Renal cortical epithelial cell (primary cell): ENCODE data around the gene CDYL. TPM values are rescaled to one million over a fixed set of nuclear protein-coding genes. Genes with fewer than 3 reads are reported as not detected.

Experiments
- DNase-seq: peaks from one replicate; pipeline ENCODE4 v3.0.0-alpha.2; 2011; ENCODE audit warnings: low read depth
- total RNA-seq: library from RNA; depleted of rRNA; stranded (reverse); fragments of >200 nt; gene quantifications from 2 replicates; pipeline ENCODE4 v1.2.3, GENCODE V29; 2014

CDYL gene
- total RNA-seq, 1 donor from 2014 or later, result 25.2 TPM

DNA sequence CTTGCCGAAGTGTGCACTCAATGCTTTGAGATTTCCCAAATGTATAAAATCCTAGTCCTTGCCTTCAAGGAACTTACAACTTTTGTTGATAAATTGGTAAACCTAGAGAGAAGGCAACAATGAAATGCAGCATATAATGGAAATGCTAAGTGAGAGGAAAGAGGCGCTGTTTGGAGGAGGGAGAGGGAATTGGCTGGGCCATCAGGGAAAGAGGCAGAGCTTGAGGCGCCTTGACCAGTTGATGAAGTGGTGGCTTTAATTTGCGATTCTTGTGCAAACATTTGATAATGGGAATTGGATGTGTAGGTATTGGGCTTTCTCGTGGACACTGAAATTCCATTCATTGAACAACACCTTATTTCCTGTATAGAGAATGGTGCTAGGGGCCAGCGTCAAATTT lies 1.9 kb upstream of the CDYL start:
- DNase-seq, result no peak

DNA sequence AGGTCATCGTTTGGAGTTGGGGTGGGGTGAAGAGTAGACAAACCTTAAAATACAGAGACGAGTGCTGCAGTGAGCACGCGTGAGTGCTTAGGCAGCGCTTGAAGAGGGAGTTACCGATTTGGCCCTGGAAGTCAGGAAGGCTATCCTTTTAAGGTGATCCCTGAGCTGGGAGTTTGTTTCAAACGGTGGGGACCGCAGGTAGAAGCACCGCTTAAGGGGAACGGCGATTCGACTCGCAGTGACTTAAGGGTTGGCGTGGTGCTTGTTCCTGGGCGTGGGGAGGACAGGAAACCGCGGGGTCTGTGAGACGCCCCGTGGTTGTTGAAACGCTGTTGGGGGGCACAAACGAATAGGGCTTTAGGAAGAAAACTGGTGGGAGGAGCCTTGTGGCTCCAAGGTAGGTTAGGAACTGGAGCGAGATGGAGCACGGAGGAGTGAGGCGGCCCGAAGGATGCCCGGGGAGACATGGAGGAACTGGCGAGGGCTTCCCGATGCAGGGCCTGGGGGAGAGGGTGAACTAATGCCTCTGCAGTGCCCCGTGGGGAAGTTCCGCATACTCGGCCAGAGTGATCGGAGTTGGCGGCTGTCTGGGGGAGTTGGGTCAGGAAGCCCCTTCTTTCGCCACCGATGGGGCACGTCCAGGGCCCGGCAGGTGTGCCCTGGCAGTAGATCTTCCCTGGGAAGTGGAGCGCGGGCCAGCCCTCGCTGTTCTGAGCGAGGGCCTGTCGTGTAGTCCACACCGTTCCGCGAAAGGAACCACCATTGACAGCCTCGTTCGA lies 1.3 kb upstream of the CDYL start:
- DNase-seq, result no peak

DNA sequence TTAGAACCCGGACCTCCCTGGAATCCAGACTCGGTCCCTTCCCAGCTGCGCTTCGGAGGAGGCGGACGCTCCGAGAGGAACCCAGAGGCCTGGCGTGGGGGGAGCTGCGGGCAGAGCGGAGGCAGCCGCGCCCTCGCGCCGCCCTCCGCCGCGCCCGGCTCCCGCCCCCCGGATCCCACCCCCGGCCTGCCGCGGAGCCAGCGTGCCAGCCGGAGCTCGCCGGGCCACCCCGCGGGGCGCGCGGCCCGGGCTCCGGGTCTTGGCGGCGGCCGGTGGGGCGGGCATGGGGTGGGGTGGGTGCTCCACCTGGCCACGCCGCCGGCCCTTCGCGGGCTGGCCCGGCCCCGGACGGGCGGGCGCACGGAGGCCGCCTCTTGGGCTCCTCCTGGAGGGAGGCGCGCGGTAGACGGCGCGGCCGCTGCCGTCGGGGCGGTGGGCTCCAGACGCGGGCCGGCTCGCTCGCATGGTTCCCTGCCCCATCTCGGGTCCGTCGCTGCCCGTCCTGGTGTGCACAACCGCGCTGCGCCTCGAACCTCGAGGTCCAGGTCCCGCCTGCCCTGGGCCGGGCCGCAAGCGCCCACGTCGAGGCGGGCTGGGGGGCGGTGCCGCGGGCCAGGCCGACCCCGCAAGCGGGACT lies 592 bp upstream of the CDYL start:
- DNase-seq, result peak; percentile 44

- no peak for DNase-seq
These were observed 539 bp downstream of the CDYL start for GRCh38 chr6:4776493-4777393.

DNA sequence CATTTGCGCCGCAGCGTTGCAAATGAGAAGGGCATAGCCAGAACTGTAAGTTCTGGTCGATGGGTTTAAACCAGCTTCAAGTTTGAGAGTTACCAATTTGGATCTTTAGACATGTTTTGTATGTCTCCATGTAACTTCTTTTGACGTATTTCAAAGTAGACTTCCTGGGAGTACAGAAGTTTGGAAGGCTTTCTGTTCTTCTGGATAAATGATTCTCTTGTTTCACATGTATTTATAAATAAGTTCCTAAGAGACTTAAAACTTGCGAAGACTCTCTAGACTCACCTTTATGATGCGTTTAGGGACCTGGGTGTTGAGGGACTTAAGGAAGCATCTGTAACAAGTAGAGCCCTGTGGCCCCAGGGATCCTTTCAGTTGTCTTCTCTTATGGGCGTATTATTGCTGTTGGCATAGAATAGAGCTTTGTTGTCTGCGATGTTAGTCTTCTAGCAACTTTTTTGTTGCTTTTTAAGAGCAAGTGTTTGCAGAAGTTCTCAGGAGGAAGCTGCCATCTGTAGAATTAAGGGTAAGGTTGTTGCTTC lies 1.3 kb downstream of the CDYL start:
- DNase-seq, result no peak

DNA sequence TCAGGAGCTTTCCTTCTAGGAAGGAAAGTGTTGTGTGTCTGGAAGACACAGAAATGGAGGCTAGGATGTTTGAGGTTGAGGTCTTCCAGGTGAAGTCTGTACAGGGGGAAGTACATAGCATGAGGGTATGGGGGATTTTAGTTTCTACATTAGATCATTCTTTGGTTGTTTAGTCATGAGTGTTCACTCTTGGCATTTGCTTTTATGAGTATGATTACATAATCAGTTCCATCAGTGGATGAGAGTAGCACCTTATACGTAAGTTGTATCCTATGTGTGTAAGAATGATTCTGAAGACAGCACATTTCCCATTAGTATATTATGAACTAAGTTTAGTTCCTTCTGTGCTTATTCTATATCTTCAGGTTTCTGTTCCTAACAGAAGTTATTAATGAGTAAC lies 1.9 kb downstream of the CDYL start:
- DNase-seq, result no peak

DNA sequence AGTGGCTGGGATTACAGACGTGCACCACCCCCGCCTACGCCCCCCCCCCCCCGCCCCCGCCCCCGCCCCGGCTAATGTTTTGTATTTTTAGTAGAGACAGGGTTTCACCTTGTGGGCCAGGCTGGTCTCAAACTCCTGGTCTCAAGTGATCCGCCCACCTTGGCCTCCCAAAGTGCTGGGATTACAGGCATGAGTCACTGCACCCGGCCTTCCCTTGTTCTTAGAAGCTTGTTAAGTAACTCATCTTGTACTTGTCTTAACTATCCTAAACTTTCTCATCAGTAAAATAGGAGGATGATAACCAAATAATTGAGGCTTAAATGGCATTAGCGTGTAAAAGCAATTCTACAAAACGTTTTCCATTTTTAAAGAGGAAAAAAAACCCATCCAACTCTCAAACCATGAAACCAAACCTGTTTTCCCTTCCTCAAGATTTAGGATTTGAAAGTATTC lies 4.2 kb downstream of the CDYL start:
- peak; percentile 55 for DNase-seq

- DNase-seq, result no peak
These were observed 5.2 kb downstream of the CDYL start for GRCh38 chr6:4781426-4781825.

GRCh38 chr6:4781967-4782575 lies 5.9 kb downstream of the CDYL start:
- DNase-seq, result peak; percentile 83

DNA sequence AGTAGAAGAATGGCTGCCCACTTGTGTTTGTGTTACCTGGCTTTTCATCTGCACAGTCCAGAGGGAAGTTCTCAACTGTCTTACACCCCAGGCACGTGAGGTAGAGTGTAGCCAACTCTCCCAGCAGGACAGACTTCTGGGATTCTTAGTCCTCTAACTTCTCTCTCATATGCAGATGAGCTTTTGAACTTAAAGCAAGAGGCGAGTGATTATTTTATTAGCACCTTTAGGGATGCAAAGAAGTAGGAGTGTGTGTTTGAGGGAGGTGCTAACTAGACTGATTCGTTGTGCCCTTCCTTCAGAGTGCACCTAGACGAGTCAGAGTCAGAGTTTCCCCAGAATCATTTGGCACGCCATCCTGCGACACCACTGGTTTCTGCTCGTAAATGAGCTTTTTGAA lies 10.8 kb downstream of the CDYL start:
- no peak for DNase-seq

- DNase-seq, result no peak
These were observed 12.3 kb downstream of the CDYL start for GRCh38 chr6:4788482-4788881.

- no peak for DNase-seq
These were observed 12.9 kb downstream of the CDYL start for GRCh38 chr6:4788953-4789584.

- DNase-seq, result no peak
These were observed 14.1 kb downstream of the CDYL start for GRCh38 chr6:4790158-4790899.

DNA sequence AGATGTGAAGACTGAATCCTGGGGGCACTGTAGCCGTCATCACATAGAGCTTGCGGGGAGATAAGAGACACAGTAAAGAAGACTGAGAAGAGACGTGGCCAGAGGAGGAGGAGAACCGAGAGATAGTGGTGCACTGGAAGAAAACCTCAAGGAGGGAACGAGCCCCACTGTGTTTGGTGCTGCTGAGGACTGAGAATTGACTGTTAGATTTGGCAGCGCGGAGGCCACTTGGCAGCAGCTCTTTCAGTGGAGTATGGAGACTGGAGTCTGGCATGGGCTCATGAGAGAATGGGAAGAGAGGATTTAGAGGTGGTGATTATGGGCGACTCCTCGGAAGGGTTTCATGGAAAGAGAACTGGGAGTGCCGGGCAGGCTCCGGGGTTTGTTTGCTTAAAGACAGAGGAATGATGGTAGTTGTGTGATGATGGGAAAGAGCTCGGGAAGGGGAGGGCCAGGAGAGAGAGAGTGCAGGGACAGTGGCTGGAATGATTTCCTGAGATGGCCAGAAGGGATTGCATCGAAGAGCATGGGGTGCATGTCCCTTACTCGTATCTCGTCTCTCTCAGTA lies 18.0 kb downstream of the CDYL start:
- no peak for DNase-seq

- DNase-seq, result no peak
These were observed 21.4 kb downstream of the CDYL start for GRCh38 chr6:4797587-4797986.

DNA sequence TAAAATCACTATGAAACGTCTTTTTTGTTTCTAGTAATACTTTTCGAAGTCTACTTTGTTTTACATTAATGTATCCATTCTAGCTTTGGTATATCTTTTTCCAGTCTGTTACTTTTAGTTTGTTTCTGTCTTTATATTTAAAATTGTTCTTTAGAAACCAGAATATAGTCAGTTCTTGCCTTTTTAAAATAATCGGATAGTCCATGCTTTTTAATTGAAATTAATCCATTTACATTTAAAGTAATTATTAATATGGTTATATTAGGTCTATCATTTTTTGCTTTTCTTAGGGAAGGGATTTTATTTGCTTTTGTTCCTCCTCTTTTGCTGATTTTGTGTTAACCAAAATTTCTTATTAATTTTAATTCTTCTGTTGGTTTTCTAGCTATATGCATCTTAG lies 23.7 kb downstream of the CDYL start:
- DNase-seq, result no peak

DNA sequence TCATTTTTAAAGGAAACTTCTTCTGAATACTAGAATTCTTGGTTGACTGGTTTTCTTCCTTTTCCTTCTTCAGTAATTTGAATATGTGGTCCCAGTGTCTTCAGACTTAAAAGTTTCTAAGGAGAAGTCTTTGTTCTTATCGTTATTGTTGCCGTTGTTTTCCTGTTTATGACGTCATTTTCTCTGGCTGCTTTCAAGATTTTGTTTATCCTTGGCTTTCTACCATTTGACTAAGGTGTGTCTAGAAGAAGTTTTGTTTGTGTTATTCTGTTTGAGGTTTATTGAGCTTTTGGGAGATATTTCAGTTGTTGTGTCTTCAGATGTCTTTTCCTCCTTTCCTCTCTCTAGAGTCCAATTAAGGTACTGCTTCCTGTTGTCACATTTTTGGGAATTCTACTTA lies 24.5 kb downstream of the CDYL start:
- no peak for DNase-seq

DNA sequence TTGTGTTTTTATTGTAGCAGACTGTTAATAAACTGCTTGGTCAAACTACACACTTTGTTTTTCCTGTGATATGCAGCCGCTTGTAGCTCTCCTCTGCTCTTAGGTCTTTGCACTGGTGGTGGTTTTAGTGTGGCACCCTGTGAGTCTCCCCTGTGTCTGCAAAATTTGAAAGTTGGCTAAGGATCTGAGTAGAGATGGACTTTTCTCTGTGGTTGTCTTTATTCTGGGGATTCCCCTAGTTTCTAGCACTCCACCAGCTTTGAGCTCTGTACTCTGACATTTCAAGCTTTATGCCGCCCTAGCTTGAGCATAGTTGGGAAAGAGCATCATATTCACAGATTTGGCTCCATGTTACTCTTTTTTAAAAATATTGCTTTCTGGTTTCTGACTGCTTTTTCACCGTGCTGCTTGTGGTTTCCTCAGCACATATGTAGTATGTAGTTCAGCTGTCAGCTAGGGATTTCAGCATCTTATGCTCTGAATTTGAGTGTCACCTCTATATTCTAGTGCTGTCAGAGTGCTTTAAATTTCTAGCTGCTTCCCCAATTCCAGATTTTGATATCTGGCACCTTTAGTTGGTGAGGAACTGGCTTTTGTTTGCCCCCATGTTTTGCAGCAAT lies 25.4 kb downstream of the CDYL start:
- no peak for DNase-seq

GRCh38 chr6:4802312-4802935 lies 26.2 kb downstream of the CDYL start:
- no peak for DNase-seq
